ENCODE results near the gene C12orf76. TPM values are rescaled to one million over a fixed set of nuclear protein-coding genes. Genes with fewer than 3 reads are reported as not detected.

The C12orf76 gene
- total and polyA plus RNA-seq, 2 of the 13 experiments (the other 11 are each of a cell fraction or from before 2014, with no cell fraction given), result 15.8 to 38.4 TPM

GRCh38 chr12:110090266-110091135 lies 42.2 kb upstream of the C12orf76 start (continued):
- TF ChIP-seq ZNF251 (CRISPR knock-in tag; IDR thresholded peaks at IDR 0.05) (no peak), ZNF792 (CRISPR knock-in tag; IDR thresholded peaks at IDR 0.05) (no peak), TRIM24 (CRISPR knock-in tag; IDR thresholded peaks at IDR 0.05) (no peak), ZSCAN29 (CRISPR knock-in tag; conservative IDR thresholded peaks at IDR 0.05) (0 out of 2 replicates have a peak, but pooled peaks have one; percentile 49), MLXIP (CRISPR knock-in tag; IDR thresholded peaks at IDR 0.05; ENCODE audit: borderline replicate concordance) (no peak), NAIF1 (CRISPR knock-in tag; IDR thresholded peaks at IDR 0.05; ENCODE audit: borderline replicate concordance) (no peak), NKX3-1 (CRISPR knock-in tag; IDR thresholded peaks at IDR 0.05) (no peak), AFF4 (CRISPR knock-in tag; IDR thresholded peaks at IDR 0.05) (no peak), PRDM10 (CRISPR knock-in tag; IDR thresholded peaks at IDR 0.05; ENCODE audit: low read depth) (no peak), ZNF770 (CRISPR knock-in tag; IDR thresholded peaks at IDR 0.05) (peak; percentile 31), SP5 (CRISPR knock-in tag; IDR thresholded peaks at IDR 0.05; ENCODE audit: borderline replicate concordance, low read depth) (no peak), HINFP (CRISPR knock-in tag; IDR thresholded peaks at IDR 0.05; ENCODE audit: low read depth) (peak; percentile 12; the same call in 1 of the 2 replicates)

Data from HepG2 (cell line).